ENCODE results near the gene ARFGAP2.

DNA sequence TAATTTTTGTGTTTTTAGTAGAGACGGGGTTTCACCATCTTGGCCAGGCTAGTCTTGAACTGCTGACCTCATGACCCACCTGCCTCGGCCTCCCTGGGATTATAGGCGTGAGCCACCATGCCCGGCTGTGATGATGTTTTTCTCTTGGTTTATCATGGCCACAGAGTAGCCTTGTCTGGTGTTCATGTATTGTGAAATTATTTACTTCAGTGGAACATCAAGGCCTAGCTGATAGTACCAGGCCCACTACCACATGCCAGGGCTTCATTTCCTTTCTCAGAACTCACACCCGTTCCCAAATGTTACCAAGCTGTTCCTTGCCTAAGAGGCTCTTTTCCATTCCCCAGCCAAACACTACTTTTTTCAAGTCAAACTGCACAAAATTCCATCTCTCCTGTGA, 31.9 kb upstream of the ARFGAP2 start:
- TF ChIP-seq GATA3 (IDR thresholded peaks at IDR 0.05; ENCODE audit: low read depth, low read length) (no peak), GATA2 (IDR thresholded peaks at IDR 0.05; ENCODE audit: low read depth, low read length) (no peak)

Measured in SH-SY5Y (cell line).